Stimulated activated naive CD4-positive, alpha-beta T cell treated with Interleukin-2 at 50 U/mL for 16 hours (primary cell): Measurements from ENCODE around the gene PTPN23.
"Not testable (repeated sequence)": the region's sequence is repeated elsewhere in the genome, so short reads cannot be mapped to it uniquely, and the experiment has no call there.

Source experiments
- DNase-seq: peaks from one replicate; lab custom pipeline; 2025; lab: John Stamatoyannopoulos, UW

Gene PTPN23

GRCh38 chr3:47370020-47370419 is 10.8 kb upstream of the PTPN23 start:
- DNase-seq, result not testable (repeated sequence)

- DNase-seq, result peak; percentile 11
Measured at GRCh38 chr3:47370887-47371697, 9.7 kb upstream of the PTPN23 start.

- no peak for DNase-seq
Measured at GRCh38 chr3:47374587-47374986, 6.2 kb upstream of the PTPN23 start.

GRCh38 chr3:47376393-47376792 is 4.4 kb upstream of the PTPN23 start:
- no peak for DNase-seq

- no peak for DNase-seq
Measured at GRCh38 chr3:47377186-47377585, 3.6 kb upstream of the PTPN23 start.

GRCh38 chr3:47378869-47379268 is 2.0 kb upstream of the PTPN23 start:
- DNase-seq, result no peak

- DNase-seq, result no peak
Measured at GRCh38 chr3:47379411-47379899, 1.4 kb upstream of the PTPN23 start.

GRCh38 chr3:47380026-47380600 is 708 bp upstream of the PTPN23 start:
- no peak for DNase-seq

- peak; percentile 65 for DNase-seq
Measured at GRCh38 chr3:47381317-47382157, 716 bp downstream of the PTPN23 start.

GRCh38 chr3:47384425-47384824 is 3.6 kb downstream of the PTPN23 start:
- no peak for DNase-seq

- DNase-seq, result no peak
Measured at GRCh38 chr3:47385007-47385406, 4.2 kb downstream of the PTPN23 start.

- no peak for DNase-seq
Measured at GRCh38 chr3:47385796-47386195, 5.0 kb downstream of the PTPN23 start.

GRCh38 chr3:47392933-47393332 is 12.1 kb downstream of the PTPN23 start:
- DNase-seq, result no peak

GRCh38 chr3:47394140-47394870 is 13.5 kb downstream of the PTPN23 start:
- DNase-seq, result no peak

GRCh38 chr3:47394881-47395280 is 14.1 kb downstream of the PTPN23 start:
- DNase-seq, result no peak

GRCh38 chr3:47398228-47398627 is 17.4 kb downstream of the PTPN23 start:
- DNase-seq, result no peak

GRCh38 chr3:47399016-47399415 is 18.2 kb downstream of the PTPN23 start:
- DNase-seq, result no peak

GRCh38 chr3:47399531-47400270 is 18.9 kb downstream of the PTPN23 start:
- DNase-seq, result no peak

GRCh38 chr3:47404431-47404876 is 23.6 kb downstream of the PTPN23 start:
- DNase-seq, result no peak

- DNase-seq, result no peak
Measured at GRCh38 chr3:47404955-47405790, 24.4 kb downstream of the PTPN23 start.
